Endothelial cell of umbilical vein (primary cell): ENCODE measurements around the gene PLCD1. TPM values are rescaled to one million over a fixed set of nuclear protein-coding genes. Genes with fewer than 3 reads are reported as not detected.

Source experiments
- BruUV-seq: library from RNA; stranded (reverse); fragments of 400-500 nt; replicated peaks from 2 replicates; lab custom pipeline; 2021; lab: Mats Ljungman, UMichigan
- CTCF ChIA-PET: fragments of 300-600, 350-600 bp; sonication (Branson Sonifier 250); formaldehyde crosslinking; loops from one replicate; lab custom pipeline; 2021; ENCODE audit warnings: antibody characterized with exemption, inconsistent platforms; lab: Charles Lee
- POLR2A ChIA-PET: fragments of 300-600, 350-600 bp; sonication (Branson Sonifier 250); formaldehyde crosslinking; loops from one replicate; lab custom pipeline; 2021; ENCODE audit warnings: antibody characterized with exemption, inconsistent platforms; lab: Charles Lee
- DNase-seq: peaks from one replicate; pipeline ENCODE4 v3.0.0-alpha.2; 2011; ENCODE audit warnings: low read depth, low spot score
- FAIRE-seq: peaks from 2 replicates; lab custom pipeline; 2011; peaks lifted over from hg19 to GRCh38; lab: Jason Lieb, UNC
- H2AFZ ChIP-seq: 2 replicates; pipeline ENCODE4 v1.6.0; 2012; ENCODE audit warnings: low read depth, low read length, control low read depth, inconsistent platforms
- H3K27ac ChIP-seq: 2 replicates; pipeline ENCODE4 v1.5.1; 2011; ENCODE audit warnings: low read depth, mild to moderate bottlenecking, control low read depth, low read length, moderate library complexity; ENCODE audit not compliant: insufficient read depth
- H3K27me3 ChIP-seq, 2 experiments: 2 replicates each; pipeline versions ENCODE4 v1.6.0 to v1.6.1; 2011; ENCODE audit warnings: low read length in 2 of 2, mixed read lengths in 1 of 2; ENCODE audit not compliant: control insufficient read depth in 2 of 2, insufficient read depth in 2 of 2
- H3K36me3 ChIP-seq, 2 experiments: 2 replicates in 1 of 2; 3 replicates in 1 of 2; pipeline ENCODE4 v1.5.1; 2011; ENCODE audit warnings: low read length in 2 of 2, mild to moderate bottlenecking in 1 of 2, moderate library complexity in 1 of 2; ENCODE audit not compliant: control insufficient read depth in 2 of 2, insufficient read depth in 2 of 2; ENCODE audit errors: extremely low read depth in 1 of 2
- H3K4me1 ChIP-seq: 3 replicates; pipeline ENCODE4 v1.5.1; 2011; ENCODE audit warnings: mild to moderate bottlenecking, low read length; ENCODE audit not compliant: control insufficient read depth, insufficient read depth; ENCODE audit errors: extremely low read depth
- H3K4me2 ChIP-seq: 2 replicates; pipeline ENCODE4 v1.6.1; 2011; ENCODE audit warnings: low read length, control low read depth, mixed read lengths; ENCODE audit not compliant: insufficient read depth
- H3K4me3 ChIP-seq, 3 experiments: fragments of 200-600 bp in 1 of 3; sonication (generic), shearing (Covaris generic) in 1 of 3; replicated peaks in 1 of 3; 2 replicates each; pipeline ENCODE4 v1.5.1; 2011 to 2016; ENCODE audit warnings: control low read depth in 3 of 3, low read length in 3 of 3, mild to moderate bottlenecking in 2 of 3, inconsistent platforms in 1 of 3, low read depth in 1 of 3, moderate library complexity in 1 of 3; ENCODE audit not compliant: insufficient read depth in 1 of 3
- H3K79me2 ChIP-seq: 2 replicates; pipeline ENCODE4 v1.6.0; 2012; ENCODE audit warnings: low read length, inconsistent platforms; ENCODE audit not compliant: control insufficient read depth, insufficient read depth
- H3K9ac ChIP-seq: replicated peaks from 2 replicates; pipeline ENCODE3; 2011; ENCODE audit warnings: low read length, control low read depth; ENCODE audit not compliant: insufficient read depth; ENCODE audit errors: extremely low read depth
- H3K9me1 ChIP-seq: replicated peaks from 3 replicates; pipeline ENCODE4 v1.6.0; 2011; ENCODE audit warnings: mild to moderate bottlenecking, low read length; ENCODE audit not compliant: control insufficient read depth, insufficient read depth; ENCODE audit errors: extremely low read depth
- H3K9me3 ChIP-seq: replicated peaks from 2 replicates; pipeline ENCODE4 v1.5.1; 2012; ENCODE audit warnings: low read length, inconsistent platforms; ENCODE audit not compliant: control insufficient read depth, insufficient read depth
- H4K20me1 ChIP-seq: replicated peaks from 2 replicates; pipeline ENCODE3; 2011; ENCODE audit warnings: mild to moderate bottlenecking, low read length; ENCODE audit not compliant: control insufficient read depth, insufficient read depth; ENCODE audit errors: extremely low read depth
- EZH2 ChIP-seq: IDR thresholded peaks from 2 replicates; pipeline ENCODE4 v1.6.1; 2012; ENCODE audit warnings: borderline replicate concordance, low read depth, mild to moderate bottlenecking, moderate library complexity, low read length, inconsistent platforms; ENCODE audit not compliant: severe bottlenecking
- FOS ChIP-seq: IDR thresholded peaks from 2 replicates; pipeline ENCODE4 v1.6.1; 2011; ENCODE audit warnings: mild to moderate bottlenecking, low read length, moderate library complexity, borderline replicate concordance; ENCODE audit not compliant: insufficient read depth
- dilution Hi-C: fragments of 300-500 bp; cut with MboI; formaldehyde crosslinking; loops from one replicate; pipeline ENCODE4 v1.15.0; 2019; ENCODE audit warnings: low sequenced_read_pairs; ENCODE audit not compliant: extremely low pct_ligation_motif_present
- intact Hi-C: fragments of 100-400 bp; cut with micrococcal nuclease; formaldehyde crosslinking; loops from one replicate; pipeline ENCODE4 v1.10.0; 2022
- polyA plus RNA-seq, 4 experiments: library from polyadenylated mRNA; depleted of rRNA in 3 of 4; stranded (reverse) in 3 of 4; unstranded in 1 of 4; fragments of >200 nt; gene quantifications; 2 replicates each; pipeline versions ENCODE4 v1.2.1 to v1.2.3, GENCODE V29; 2011 to 2012; ENCODE audit warnings: missing spikeins in 1 of 4
- total RNA-seq: library from RNA; stranded (reverse); gene quantifications from 2 replicates; pipeline ENCODE4 v1.2.3, GENCODE V29; 2021
- TF ChIP-seq, protein P1 (sequence below): IDR thresholded peaks from 2 replicates; pipeline ENCODE4 v1.6.1; 2011; ENCODE audit not compliant: insufficient read depth, insufficient read length

PLCD1 gene
- total and polyA plus RNA-seq, 2 donors (not counting 3 experiments of a cell fraction or from before 2014, with no cell fraction given), result 12.6 to 15.3 TPM

GRCh38 chr3:37980462-37981347, 48.7 kb downstream of the PLCD1 start:
- no peaks in the 10 kb centered on the region for H3K79me2 ChIP-seq
- no peaks in the 10 kb centered on the region for H3K9me3 ChIP-seq
- DNase-seq, result no peak
- POLR2A ChIA-PET, result no interaction called here
- no peak for FAIRE-seq
- H3K27ac ChIP-seq, result no peak overlapping the region
- dilution Hi-C loops, result no loop called here
- H3K9me1 ChIP-seq, result no peaks in the 10 kb centered on the region
- no peak overlapping the region for H3K4me3 ChIP-seq
- no peaks in the 10 kb centered on the region for H4K20me1 ChIP-seq
- H3K9ac ChIP-seq, result no peak overlapping the region
- BruUV-seq, result no TSS peak
- H3K36me3 ChIP-seq, result peaks cover 0 to 15% of the 10 kb centered on the region in 2 experiments
- no peaks in the 10 kb centered on the region for H3K27me3 ChIP-seq
- H3K4me2 ChIP-seq, result no peak overlapping the region
- no peak overlapping the region for H2AFZ ChIP-seq
- intact Hi-C loops, result no loop called here
- H3K4me1 ChIP-seq, result no peaks in the 10 kb centered on the region
- TF ChIP-seq FOS, result no peak
- no peak for TF ChIP-seq EZH2
- TF ChIP-seq, protein P1, sequence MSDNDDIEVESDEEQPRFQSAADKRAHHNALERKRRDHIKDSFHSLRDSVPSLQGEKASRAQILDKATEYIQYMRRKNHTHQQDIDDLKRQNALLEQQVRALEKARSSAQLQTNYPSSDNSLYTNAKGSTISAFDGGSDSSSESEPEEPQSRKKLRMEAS, result no peak
- CTCF ChIA-PET, result interaction anchor here (0.9 to 6.9 kb wide), 6 partner anchors 13 to 128 kb away, joined by 3 to 53 read pairs (median 4); no protein-coding TSS in a partner anchor
